Keratinocyte (primary cell): ENCODE measurements around the gene RYR2.

ENCODE experiments used
- EZH2 ChIP-seq: IDR thresholded peaks from one replicate; pipeline ENCODE4 v1.6.1; 2012; ENCODE audit warnings: inconsistent platforms, mild to moderate bottlenecking, low read length, moderate library complexity
- TF ChIP-seq, protein P1 (sequence below), 3 experiments: IDR thresholded peaks in 1 of 3; conservative IDR thresholded peaks in 1 of 3; optimal IDR thresholded peaks in 1 of 3; 2 replicates in 2 of 3; 3 replicates in 1 of 3; pipeline versions ENCODE3 to v1.5.1; 2011; ENCODE audit warnings: low read length in 3 of 3, mild to moderate bottlenecking in 3 of 3, moderate library complexity in 2 of 3, control low read depth in 1 of 3, inconsistent platforms in 1 of 3; ENCODE audit not compliant: insufficient read depth in 2 of 3; ENCODE audit errors: extremely low read depth in 1 of 3

DNA sequence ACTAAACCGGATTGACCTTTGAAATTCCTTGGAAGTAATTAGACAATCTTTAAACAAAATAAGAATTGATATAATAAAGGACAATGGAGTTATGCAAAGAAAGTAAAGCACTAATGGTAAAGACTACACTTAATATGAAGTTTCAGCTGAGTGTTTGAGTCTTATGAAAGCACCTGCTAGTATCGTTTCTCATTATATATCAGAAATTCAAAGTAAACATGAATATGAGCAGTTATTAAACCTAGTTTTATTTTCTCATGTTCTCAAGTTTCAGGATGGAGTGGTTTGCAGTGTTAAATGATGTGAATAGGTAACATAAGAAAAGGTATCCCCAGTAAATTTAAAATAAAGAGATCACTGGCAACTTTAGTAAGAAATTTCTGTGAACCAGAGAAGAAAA is 660.2 kb downstream of the RYR2 start:
- TF ChIP-seq, protein P1, sequence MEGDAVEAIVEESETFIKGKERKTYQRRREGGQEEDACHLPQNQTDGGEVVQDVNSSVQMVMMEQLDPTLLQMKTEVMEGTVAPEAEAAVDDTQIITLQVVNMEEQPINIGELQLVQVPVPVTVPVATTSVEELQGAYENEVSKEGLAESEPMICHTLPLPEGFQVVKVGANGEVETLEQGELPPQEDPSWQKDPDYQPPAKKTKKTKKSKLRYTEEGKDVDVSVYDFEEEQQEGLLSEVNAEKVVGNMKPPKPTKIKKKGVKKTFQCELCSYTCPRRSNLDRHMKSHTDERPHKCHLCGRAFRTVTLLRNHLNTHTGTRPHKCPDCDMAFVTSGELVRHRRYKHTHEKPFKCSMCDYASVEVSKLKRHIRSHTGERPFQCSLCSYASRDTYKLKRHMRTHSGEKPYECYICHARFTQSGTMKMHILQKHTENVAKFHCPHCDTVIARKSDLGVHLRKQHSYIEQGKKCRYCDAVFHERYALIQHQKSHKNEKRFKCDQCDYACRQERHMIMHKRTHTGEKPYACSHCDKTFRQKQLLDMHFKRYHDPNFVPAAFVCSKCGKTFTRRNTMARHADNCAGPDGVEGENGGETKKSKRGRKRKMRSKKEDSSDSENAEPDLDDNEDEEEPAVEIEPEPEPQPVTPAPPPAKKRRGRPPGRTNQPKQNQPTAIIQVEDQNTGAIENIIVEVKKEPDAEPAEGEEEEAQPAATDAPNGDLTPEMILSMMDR (optimal IDR thresholded peaks at IDR 0.05 in 1 of 3, IDR thresholded peaks at IDR 0.05 in 1 of 3, conservative IDR thresholded peaks at IDR 0.05 in 1 of 3; ENCODE audit: extremely low read depth in 1 of 3, insufficient read depth in 2 of 3, low read length in 3 of 3): no peak
- TF ChIP-seq EZH2: no peak
